ENCODE measurements around the gene ZMAT3. TPM values are rescaled to one million over a fixed set of nuclear protein-coding genes. Genes with fewer than 3 reads are reported as not detected.

Gene ZMAT3
- total and polyA plus RNA-seq, 8 donors: 4.6 to 42.0 (median 5.3) TPM

GRCh38 chr3:179029096-179029495 is 42.5 kb downstream of the ZMAT3 start:
- intact Hi-C loops (cut with DNase I): loop anchor here in 1 of 2 donors (10.0 kb wide), 1 partner anchor 56 kb away; no protein-coding TSS in a partner anchor
- H3K27me3 ChIP-seq: no peaks in the 10 kb centered on the region
- no peak overlapping the region for H3K27ac ChIP-seq
- no peak for TF ChIP-seq CTCF (IDR thresholded peaks at IDR 0.05)
- no peaks in the 10 kb centered on the region for H3K9me3 ChIP-seq
- no peak for ATAC-seq
- no peak for DNase-seq
- no peaks in the 10 kb centered on the region for H3K4me1 ChIP-seq
- H3K4me3 ChIP-seq: no peak overlapping the region
- peaks cover 0 to 14% of the 10 kb centered on the region in 2 donors for H3K36me3 ChIP-seq

GRCh38 chr3:179028408-179028807 is 43.2 kb downstream of the ZMAT3 start:
- intact Hi-C loops (cut with DNase I): loop anchor here in 1 of 2 donors (10.0 kb wide), 1 partner anchor 56 kb away; no protein-coding TSS in a partner anchor
- DNase-seq (no peak), ATAC-seq (no peak)

GRCh38 chr3:179027326-179027900 is 44.2 kb downstream of the ZMAT3 start:
- intact Hi-C loops (cut with DNase I): loop anchor here in 1 of 2 donors (10.0 kb wide), 1 partner anchor 57 kb away; no protein-coding TSS in a partner anchor
- Histone ChIP-seq H3K27ac (no peak overlapping the region), H3K9me3 (no peaks in the 10 kb centered on the region), H3K4me1 (no peaks in the 10 kb centered on the region), H3K36me3 (peaks cover 0 to 16% of the 10 kb centered on the region in 2 donors), H3K4me3 (no peak overlapping the region), H3K27me3 (no peaks in the 10 kb centered on the region)
- TF ChIP-seq CTCF (IDR thresholded peaks at IDR 0.05): no peak
- ATAC-seq (no peak), DNase-seq (no peak)

More at GRCh38 chr3:179028408-179028807, 43.2 kb downstream of the ZMAT3 start:
- peaks cover 0 to 16% of the 10 kb centered on the region in 2 donors for H3K36me3 ChIP-seq
- no peaks in the 10 kb centered on the region for H3K4me1 ChIP-seq
- no peaks in the 10 kb centered on the region for H3K27me3 ChIP-seq
- TF ChIP-seq CTCF (IDR thresholded peaks at IDR 0.05): no peak
- no peak overlapping the region for H3K4me3 ChIP-seq
- H3K27ac ChIP-seq: no peak overlapping the region
- no peaks in the 10 kb centered on the region for H3K9me3 ChIP-seq

GRCh38 chr3:179026636-179027035 is 45.0 kb downstream of the ZMAT3 start:
- intact Hi-C loops (cut with DNase I): loop anchor here in 1 of 2 donors (10.0 kb wide), 1 partner anchor 58 kb away; no protein-coding TSS in a partner anchor
- no peaks in the 10 kb centered on the region for H3K9me3 ChIP-seq
- ATAC-seq: no peak
- no peak for DNase-seq
- TF ChIP-seq CTCF (IDR thresholded peaks at IDR 0.05): no peak
- H3K27me3 ChIP-seq: no peaks in the 10 kb centered on the region
- peaks cover 0 to 16% of the 10 kb centered on the region in 2 donors for H3K36me3 ChIP-seq
- H3K4me1 ChIP-seq: no peaks in the 10 kb centered on the region
- no peak overlapping the region for H3K4me3 ChIP-seq
- no peak overlapping the region for H3K27ac ChIP-seq

GRCh38 chr3:179021119-179021903 is 50.3 kb downstream of the ZMAT3 start:
- ATAC-seq: no peak
- Histone ChIP-seq H3K9me3 (no peaks in the 10 kb centered on the region), H3K4me1 (no peaks in the 10 kb centered on the region), H3K4me3 (no peak overlapping the region), H3K27ac (no peak overlapping the region), H3K36me3 (peaks cover 0 to 12% of the 10 kb centered on the region in 2 donors), H3K27me3 (no peaks in the 10 kb centered on the region)
- no peak for TF ChIP-seq CTCF (IDR thresholded peaks at IDR 0.05)
- no peak for DNase-seq
- intact Hi-C loops (cut with DNase I): loop anchor here in 1 of 2 donors (10.0 kb wide), 1 partner anchor 63 kb away; no protein-coding TSS in a partner anchor

Measured in left lung (tissue), 10 donors.